ENCODE data around the gene PRUNE2.

DNA sequence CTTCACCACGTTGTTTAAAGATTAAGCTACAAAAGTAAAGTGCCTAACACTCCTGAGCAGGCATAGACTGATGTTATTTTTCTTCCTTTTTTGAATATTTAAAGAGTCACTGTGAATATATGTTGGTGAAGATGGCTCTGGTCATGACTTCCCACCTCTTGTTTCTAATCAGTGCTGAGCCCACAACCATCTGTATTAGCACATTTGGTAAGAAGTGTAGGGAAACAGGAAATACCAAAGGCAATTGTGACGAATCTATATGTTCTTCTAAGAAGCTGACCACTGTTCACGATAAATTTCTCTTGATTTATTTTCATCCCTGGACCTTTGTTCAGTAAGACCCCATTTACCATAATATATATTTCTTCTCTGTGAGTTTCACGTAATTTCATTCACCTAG is 249.9 kb downstream of the PRUNE2 start:
- TF ChIP-seq, protein P1, sequence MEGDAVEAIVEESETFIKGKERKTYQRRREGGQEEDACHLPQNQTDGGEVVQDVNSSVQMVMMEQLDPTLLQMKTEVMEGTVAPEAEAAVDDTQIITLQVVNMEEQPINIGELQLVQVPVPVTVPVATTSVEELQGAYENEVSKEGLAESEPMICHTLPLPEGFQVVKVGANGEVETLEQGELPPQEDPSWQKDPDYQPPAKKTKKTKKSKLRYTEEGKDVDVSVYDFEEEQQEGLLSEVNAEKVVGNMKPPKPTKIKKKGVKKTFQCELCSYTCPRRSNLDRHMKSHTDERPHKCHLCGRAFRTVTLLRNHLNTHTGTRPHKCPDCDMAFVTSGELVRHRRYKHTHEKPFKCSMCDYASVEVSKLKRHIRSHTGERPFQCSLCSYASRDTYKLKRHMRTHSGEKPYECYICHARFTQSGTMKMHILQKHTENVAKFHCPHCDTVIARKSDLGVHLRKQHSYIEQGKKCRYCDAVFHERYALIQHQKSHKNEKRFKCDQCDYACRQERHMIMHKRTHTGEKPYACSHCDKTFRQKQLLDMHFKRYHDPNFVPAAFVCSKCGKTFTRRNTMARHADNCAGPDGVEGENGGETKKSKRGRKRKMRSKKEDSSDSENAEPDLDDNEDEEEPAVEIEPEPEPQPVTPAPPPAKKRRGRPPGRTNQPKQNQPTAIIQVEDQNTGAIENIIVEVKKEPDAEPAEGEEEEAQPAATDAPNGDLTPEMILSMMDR (IDR thresholded peaks at IDR 0.05) = no peak
- no peak for TF ChIP-seq POLR2A (IDR thresholded peaks at IDR 0.05)

All from adrenal gland (tissue), 5 donors.